Stomach (tissue), 9 donors: Measurements from ENCODE around the gene GUCY2F. TPM values are rescaled to one million over a fixed set of nuclear protein-coding genes. Genes with fewer than 3 reads are reported as not detected.

ENCODE experiments used
- DNase-seq, 2 donors: peaks; one replicate each; pipeline versions ENCODE4 v3.0.0 to v3.0.0-alpha.2; 2013 to 2019
- H3K27ac ChIP-seq, 5 donors: fragments of 200-600 bp in 4 of 5; sonication (generic) in 4 of 5; one replicate each; pipeline ENCODE4 v1.5.1; 2013 to 2019; ENCODE audit warnings: mild to moderate bottlenecking in 1 of 5, moderate library complexity in 1 of 5
- H3K27me3 ChIP-seq, 3 donors: fragments of 200-600 bp; sonication (generic); one replicate each; pipeline ENCODE4 v1.5.1; 2017 to 2019; ENCODE audit warnings: mixed run types in 1 of 3
- H3K36me3 ChIP-seq, 4 donors: fragments of 200-600 bp; sonication (generic); 1 replicate in 3 of 4; 2 replicates in 1 of 4; pipeline ENCODE4 v1.5.1; 2016 to 2019
- H3K4me1 ChIP-seq, 4 donors: fragments of 200-600 bp; sonication (generic); one replicate each; pipeline ENCODE4 v1.5.1; 2016 to 2019
- H3K4me3 ChIP-seq, 4 donors: fragments of 200-600 bp; sonication (generic) in 3 of 4; one replicate each; pipeline ENCODE4 v1.5.1; 2016 to 2019; ENCODE audit warnings: mild to moderate bottlenecking in 1 of 4
- H3K9me3 ChIP-seq, 4 donors: fragments of 200-600 bp; sonication (generic); one replicate each; pipeline ENCODE4 v1.5.1; 2016 to 2019
- EP300 ChIP-seq: sonication (generic); formaldehyde crosslinking; IDR thresholded peaks from one replicate; pipeline ENCODE4 v1.6.1; 2017; ENCODE audit warnings: antibody characterized with exemption
- POLR2A ChIP-seq, 4 donors: fragments of 450-650 bp; IDR thresholded peaks; one replicate each; pipeline ENCODE4 v1.6.1; 2016; ENCODE audit warnings: antibody characterized with exemption in 4 of 4, control low read depth in 2 of 4, mild to moderate bottlenecking in 1 of 4, moderate library complexity in 1 of 4
- POLR2AphosphoS5 ChIP-seq, 3 donors: sonication (generic); formaldehyde crosslinking; IDR thresholded peaks; one replicate each; pipeline ENCODE4 v1.6.1; 2016; ENCODE audit warnings: antibody characterized with exemption in 3 of 3
- WGBS, 5 donors: extraction: QIAGEN DNeasy Blood & Tissue Kit in 3 of 5; methylation state at CpG; one replicate each; pipeline versions ENCODE4 v1.1.5 to v1.1.7; 2013 to 2018; 5-methylcytosine and 5-hydroxymethylcytosine counted together
- intact Hi-C: fragments of 100-400 bp; cut with DNase I; formaldehyde crosslinking; loops from one replicate; pipeline ENCODE4 v1.15.1; 2023; ENCODE audit warnings: low total_unique reads
- polyA plus RNA-seq, 3 donors: library from polyadenylated mRNA; stranded (reverse); fragments of 200-250 nt; gene quantifications; one replicate each; pipeline ENCODE4 v1.2.3, GENCODE V29; 2013
- total RNA-seq, 5 donors: library from RNA; depleted of rRNA; stranded (reverse); fragments of >200 nt; gene quantifications; one replicate each; pipeline versions ENCODE4 v1.1.0 to v1.2.3, GENCODE V29; 2014 to 2016
- TF ChIP-seq, protein P1 (sequence below), 7 experiments: fragments of 450-650 bp in 4 of 7; fragments of 200-600 bp in 3 of 7; sonication (generic) in 3 of 7; IDR thresholded peaks; one replicate each; pipeline ENCODE4 v1.5.1; 2016 to 2019; ENCODE audit warnings: antibody characterized with exemption in 7 of 7, control low read depth in 2 of 7, mild to moderate bottlenecking in 1 of 7
- donor health status: healthy with polysubstance abuse.
- donor health status: Bipolar disorder and iron deficiency.
- donor health status: healthy.

Gene GUCY2F
- total and polyA plus RNA-seq, 8 donors, result not detected

DNA sequence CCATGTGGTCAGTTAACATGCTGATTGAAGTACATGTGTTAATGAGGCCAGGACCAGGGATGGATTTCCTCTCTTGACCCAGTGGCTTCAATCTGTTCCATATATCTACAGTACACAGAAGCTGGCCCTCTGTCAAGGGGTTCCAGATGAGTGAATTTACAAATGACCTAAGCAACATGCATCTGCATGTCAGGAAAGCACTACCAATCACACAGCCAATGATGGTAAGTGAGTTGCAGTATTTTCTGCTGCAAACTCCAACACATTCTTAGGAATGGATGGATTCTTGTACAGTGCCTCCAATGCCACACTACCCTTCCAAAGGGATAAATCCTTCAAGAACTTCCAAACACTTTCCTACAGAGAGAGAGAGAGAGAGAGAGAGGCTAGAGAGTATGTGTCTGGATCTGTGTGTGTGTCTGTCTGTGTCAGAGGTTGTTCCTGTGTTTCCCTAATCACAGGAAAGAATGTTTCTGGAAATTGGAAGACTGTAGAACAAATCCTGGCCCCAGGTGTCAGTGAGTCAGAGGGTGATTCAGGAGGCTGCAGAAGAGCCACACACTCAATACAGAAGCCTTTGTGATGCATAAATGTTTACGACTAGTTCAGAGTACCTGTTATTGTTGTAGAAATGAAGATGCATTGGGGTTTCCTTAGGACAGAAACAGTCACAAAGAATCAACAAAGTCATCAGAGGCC is 107.5 kb downstream of the GUCY2F start:
- WGBS, 5 donors, result 68 to 81% (median 77%) methylated on average over 1 of the region's 1 CpG
- no peaks in the 10 kb centered on the region for H3K27me3 ChIP-seq
- H3K36me3 ChIP-seq, result no peaks in the 10 kb centered on the region
- H3K9me3 ChIP-seq, result no peaks in the 10 kb centered on the region
- no peak for DNase-seq
- intact Hi-C loops, result no loop called here
- H3K4me3 ChIP-seq, result no peak overlapping the region
- TF ChIP-seq EP300 (no peak), POLR2A (IDR thresholded peaks at IDR 0.05) (no peak), POLR2AphosphoS5 (IDR thresholded peaks at IDR 0.05) (no peak)
- TF ChIP-seq, protein P1, sequence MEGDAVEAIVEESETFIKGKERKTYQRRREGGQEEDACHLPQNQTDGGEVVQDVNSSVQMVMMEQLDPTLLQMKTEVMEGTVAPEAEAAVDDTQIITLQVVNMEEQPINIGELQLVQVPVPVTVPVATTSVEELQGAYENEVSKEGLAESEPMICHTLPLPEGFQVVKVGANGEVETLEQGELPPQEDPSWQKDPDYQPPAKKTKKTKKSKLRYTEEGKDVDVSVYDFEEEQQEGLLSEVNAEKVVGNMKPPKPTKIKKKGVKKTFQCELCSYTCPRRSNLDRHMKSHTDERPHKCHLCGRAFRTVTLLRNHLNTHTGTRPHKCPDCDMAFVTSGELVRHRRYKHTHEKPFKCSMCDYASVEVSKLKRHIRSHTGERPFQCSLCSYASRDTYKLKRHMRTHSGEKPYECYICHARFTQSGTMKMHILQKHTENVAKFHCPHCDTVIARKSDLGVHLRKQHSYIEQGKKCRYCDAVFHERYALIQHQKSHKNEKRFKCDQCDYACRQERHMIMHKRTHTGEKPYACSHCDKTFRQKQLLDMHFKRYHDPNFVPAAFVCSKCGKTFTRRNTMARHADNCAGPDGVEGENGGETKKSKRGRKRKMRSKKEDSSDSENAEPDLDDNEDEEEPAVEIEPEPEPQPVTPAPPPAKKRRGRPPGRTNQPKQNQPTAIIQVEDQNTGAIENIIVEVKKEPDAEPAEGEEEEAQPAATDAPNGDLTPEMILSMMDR (IDR thresholded peaks at IDR 0.05), result no peak
- H3K4me1 ChIP-seq, result no peaks in the 10 kb centered on the region
- no peak overlapping the region for H3K27ac ChIP-seq

DNA sequence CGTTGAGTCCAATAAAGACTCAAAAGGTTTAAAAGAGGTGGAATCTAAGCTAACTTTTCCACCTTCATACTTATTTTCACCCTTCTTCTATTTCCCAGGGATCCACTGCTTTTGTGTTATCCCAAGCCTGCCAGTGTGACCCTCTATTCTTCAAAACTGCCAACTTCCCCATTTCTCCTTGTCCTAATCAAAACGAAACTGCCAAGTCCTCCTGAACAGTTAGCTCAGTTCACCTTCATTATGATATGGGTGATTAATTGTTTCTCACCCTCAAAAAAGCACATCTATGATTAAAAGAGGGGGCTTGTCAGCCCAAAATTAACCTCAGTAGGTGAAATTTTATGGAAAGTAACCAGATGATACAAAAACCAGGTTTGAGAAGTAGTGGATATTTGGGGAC is 108.4 kb downstream of the GUCY2F start:
- intact Hi-C loops, result no loop called here
- Histone ChIP-seq H3K27me3 (no peaks in the 10 kb centered on the region), H3K4me1 (no peaks in the 10 kb centered on the region), H3K4me3 (no peak overlapping the region), H3K36me3 (no peaks in the 10 kb centered on the region), H3K27ac (no peak overlapping the region), H3K9me3 (no peaks in the 10 kb centered on the region)
- DNase-seq, result no peak
- TF ChIP-seq POLR2AphosphoS5 (IDR thresholded peaks at IDR 0.05), result no peak
- TF ChIP-seq, protein P1 (IDR thresholded peaks at IDR 0.05), result no peak
- no peak for TF ChIP-seq POLR2A (IDR thresholded peaks at IDR 0.05)
- TF ChIP-seq EP300, result no peak
- WGBS, 5 donors, result 64 to 81% (median 73%) methylated on average over 2 of the region's 2 CpGs

DNA sequence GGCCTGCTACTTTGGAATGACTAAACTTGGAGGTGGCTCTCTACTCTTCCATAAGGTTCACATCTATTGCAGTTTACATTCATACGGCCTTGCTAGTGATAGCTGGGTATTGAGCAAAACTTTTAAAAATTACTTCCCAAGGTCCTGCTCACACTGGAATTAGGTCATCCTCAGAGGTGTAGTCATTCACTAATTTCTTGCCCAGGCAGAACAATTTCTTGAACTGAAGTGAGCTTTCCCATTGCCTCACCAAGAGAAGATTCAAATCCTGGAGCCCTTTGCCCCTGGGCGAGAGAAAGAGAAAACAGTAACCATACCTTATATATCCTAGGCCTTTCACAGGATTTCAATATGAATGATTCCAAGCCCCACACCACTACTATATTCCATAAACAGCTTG is 109.2 kb downstream of the GUCY2F start:
- Histone ChIP-seq H3K27me3 (no peaks in the 10 kb centered on the region), H3K4me3 (no peak overlapping the region), H3K4me1 (no peaks in the 10 kb centered on the region), H3K27ac (no peak overlapping the region), H3K36me3 (no peaks in the 10 kb centered on the region), H3K9me3 (no peaks in the 10 kb centered on the region)
- TF ChIP-seq POLR2A (IDR thresholded peaks at IDR 0.05) (no peak), POLR2AphosphoS5 (IDR thresholded peaks at IDR 0.05) (no peak), EP300 (no peak)
- TF ChIP-seq, protein P1 (IDR thresholded peaks at IDR 0.05), result no peak
- no peak for DNase-seq
- WGBS, 5 donors, result 71 to 77% (median 73%) methylated on average over 2 of the region's 2 CpGs
- intact Hi-C loops, result no loop called here

DNA sequence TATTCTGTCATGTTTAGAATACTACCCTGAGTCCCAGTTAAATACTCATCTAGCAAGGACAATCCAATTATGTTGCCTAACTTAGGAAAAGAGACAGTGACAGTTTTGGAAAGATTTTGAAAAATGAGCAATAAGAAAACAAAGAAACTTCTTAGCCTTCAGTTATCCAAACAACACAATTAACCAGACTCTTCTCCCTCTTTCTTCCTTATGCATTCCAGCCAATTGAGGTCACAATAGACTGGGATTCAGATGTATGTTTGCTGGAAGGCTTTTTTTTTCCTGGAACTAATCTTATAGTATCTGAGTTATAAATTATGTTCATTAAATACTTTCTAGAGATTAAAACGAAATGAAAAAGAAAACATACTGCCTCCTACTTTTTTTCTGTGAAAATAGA is 109.6 kb downstream of the GUCY2F start:
- Histone ChIP-seq H3K9me3 (no peaks in the 10 kb centered on the region), H3K4me1 (no peaks in the 10 kb centered on the region), H3K4me3 (no peak overlapping the region), H3K27me3 (no peaks in the 10 kb centered on the region), H3K36me3 (no peaks in the 10 kb centered on the region), H3K27ac (no peak overlapping the region)
- DNase-seq, result no peak
- intact Hi-C loops, result no loop called here
- TF ChIP-seq, protein P1 (IDR thresholded peaks at IDR 0.05), result no peak
- TF ChIP-seq POLR2AphosphoS5 (IDR thresholded peaks at IDR 0.05) (no peak), EP300 (no peak), POLR2A (IDR thresholded peaks at IDR 0.05) (no peak)
- 6 to 21% (median 7%) methylated on average over 1 of the region's 1 CpG for WGBS, 5 donors
